BE2C (cell line): ENCODE data around the gene TIMP3.
A peak's percentile ranks its signal among the peaks of the same experiment; 100 is the strongest.

ENCODE experiments used
- DNase-seq: peaks from one replicate; pipeline ENCODE4 v3.0.0-alpha.2; 2020
- H3K27me3 ChIP-seq: fragments of 250-450 bp; sonication (Bioruptor Pico); 2 replicates; pipeline ENCODE4 v1.5.1; 2020; ENCODE audit warnings: mild to moderate bottlenecking
- H3K36me3 ChIP-seq: fragments of 250-450 bp; sonication (Bioruptor Pico); 2 replicates; pipeline ENCODE4 v1.5.1; 2020; ENCODE audit warnings: mild to moderate bottlenecking
- H3K4me1 ChIP-seq: fragments of 250-450 bp; sonication (Bioruptor Pico); 2 replicates; pipeline ENCODE4 v1.5.1; 2020
- H3K4me3 ChIP-seq: 2 replicates; pipeline ENCODE4 v1.5.1; 2011; ENCODE audit warnings: low read depth, low read length
- H3K9me3 ChIP-seq: fragments of 250-450 bp; sonication (Bioruptor Pico); 2 replicates; pipeline ENCODE4 v1.5.1; 2020
- TF ChIP-seq, protein P1 (sequence below): IDR thresholded peaks from 2 replicates; pipeline ENCODE4 v1.5.1; 2012; ENCODE audit warnings: mild to moderate bottlenecking, low read depth, low read length

Gene TIMP3

GRCh38 chr22:32850157-32850556, 48.7 kb downstream of the TIMP3 start:
- no peaks in the 10 kb centered on the region for H3K9me3 ChIP-seq
- TF ChIP-seq, protein P1, sequence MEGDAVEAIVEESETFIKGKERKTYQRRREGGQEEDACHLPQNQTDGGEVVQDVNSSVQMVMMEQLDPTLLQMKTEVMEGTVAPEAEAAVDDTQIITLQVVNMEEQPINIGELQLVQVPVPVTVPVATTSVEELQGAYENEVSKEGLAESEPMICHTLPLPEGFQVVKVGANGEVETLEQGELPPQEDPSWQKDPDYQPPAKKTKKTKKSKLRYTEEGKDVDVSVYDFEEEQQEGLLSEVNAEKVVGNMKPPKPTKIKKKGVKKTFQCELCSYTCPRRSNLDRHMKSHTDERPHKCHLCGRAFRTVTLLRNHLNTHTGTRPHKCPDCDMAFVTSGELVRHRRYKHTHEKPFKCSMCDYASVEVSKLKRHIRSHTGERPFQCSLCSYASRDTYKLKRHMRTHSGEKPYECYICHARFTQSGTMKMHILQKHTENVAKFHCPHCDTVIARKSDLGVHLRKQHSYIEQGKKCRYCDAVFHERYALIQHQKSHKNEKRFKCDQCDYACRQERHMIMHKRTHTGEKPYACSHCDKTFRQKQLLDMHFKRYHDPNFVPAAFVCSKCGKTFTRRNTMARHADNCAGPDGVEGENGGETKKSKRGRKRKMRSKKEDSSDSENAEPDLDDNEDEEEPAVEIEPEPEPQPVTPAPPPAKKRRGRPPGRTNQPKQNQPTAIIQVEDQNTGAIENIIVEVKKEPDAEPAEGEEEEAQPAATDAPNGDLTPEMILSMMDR = no peak
- DNase-seq = no peak
- no peaks in the 10 kb centered on the region for H3K27me3 ChIP-seq
- no peaks in the 10 kb centered on the region for H3K36me3 ChIP-seq
- no peak overlapping the region for H3K4me3 ChIP-seq
- H3K4me1 ChIP-seq = peaks cover 14% of the 10 kb centered on the region

GRCh38 chr22:32850591-32851517, 49.3 kb downstream of the TIMP3 start:
- H3K36me3 ChIP-seq = no peaks in the 10 kb centered on the region
- no peaks in the 10 kb centered on the region for H3K27me3 ChIP-seq
- no peaks in the 10 kb centered on the region for H3K9me3 ChIP-seq
- DNase-seq = no peak
- TF ChIP-seq, protein P1 = no peak
- no peak overlapping the region for H3K4me3 ChIP-seq
- peaks cover 14% of the 10 kb centered on the region for H3K4me1 ChIP-seq

DNA sequence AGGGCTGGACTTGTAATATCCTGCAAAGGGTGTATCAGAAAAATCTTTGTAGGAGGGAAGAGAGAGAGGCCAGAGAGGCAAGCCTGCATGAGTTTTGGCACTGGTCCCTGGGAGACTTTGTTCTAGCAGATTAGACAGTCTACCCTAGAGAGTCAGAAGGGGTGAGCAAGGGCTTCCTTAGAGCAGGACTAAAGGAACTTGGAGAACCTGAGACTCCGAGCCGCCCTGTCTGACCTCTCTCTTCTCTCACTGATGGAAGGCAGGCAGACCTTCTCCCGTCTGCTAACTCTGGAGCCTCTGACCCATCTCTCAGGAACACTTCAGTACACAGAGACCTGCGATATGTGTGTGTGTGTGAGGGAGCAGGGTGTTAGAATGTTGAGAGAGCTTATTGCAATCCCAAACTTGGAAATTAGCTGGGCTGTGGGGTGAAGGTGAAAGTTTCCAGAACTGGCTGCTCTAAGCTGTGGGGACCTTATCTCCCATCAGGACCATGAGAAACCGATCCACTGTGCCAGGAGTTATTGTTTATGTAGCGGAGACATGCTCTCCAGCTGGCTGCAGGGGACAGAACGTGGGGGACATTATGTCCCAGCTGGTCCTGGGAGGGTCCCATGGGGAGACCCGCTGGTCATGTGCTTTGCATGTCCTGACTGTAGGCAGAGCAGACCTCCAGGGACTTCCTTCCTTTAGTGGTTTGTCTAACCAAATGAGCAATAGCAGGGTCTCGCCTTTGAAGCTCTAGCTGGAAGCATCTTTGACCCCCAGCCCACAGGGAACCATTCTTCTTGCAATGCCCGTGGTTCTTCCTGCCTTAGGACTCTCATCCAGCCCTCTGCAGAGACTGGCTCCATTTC, 51.1 kb downstream of the TIMP3 start:
- Histone ChIP-seq H3K27me3 (no peaks in the 10 kb centered on the region), H3K36me3 (no peaks in the 10 kb centered on the region), H3K4me3 (peak overlapping the region; percentile 23), H3K4me1 (peaks cover 14% of the 10 kb centered on the region), H3K9me3 (no peaks in the 10 kb centered on the region)
- TF ChIP-seq, protein P1 = no peak
- DNase-seq = peak; percentile 73

DNA sequence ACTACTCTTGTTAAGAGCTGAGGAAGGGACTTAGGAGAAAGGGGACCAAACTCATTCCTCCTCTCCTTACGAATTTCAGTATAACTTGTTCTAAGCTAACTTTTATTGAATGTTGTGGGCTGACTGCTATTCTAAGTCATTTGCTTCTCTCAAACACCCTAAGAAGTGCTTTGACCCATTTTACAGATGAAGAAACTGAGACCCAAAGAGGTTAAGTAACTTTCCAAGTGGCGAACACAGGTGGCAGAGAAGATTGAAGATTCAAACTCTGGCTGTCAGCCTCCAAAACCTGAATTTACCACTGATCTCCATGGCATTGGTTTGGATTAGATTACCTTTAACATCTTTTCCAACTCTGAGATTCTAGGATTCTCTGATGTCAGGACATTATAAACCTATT, 52.2 kb downstream of the TIMP3 start:
- Histone ChIP-seq H3K4me1 (peaks cover 16% of the 10 kb centered on the region), H3K36me3 (no peaks in the 10 kb centered on the region), H3K4me3 (no peak overlapping the region)

DNA sequence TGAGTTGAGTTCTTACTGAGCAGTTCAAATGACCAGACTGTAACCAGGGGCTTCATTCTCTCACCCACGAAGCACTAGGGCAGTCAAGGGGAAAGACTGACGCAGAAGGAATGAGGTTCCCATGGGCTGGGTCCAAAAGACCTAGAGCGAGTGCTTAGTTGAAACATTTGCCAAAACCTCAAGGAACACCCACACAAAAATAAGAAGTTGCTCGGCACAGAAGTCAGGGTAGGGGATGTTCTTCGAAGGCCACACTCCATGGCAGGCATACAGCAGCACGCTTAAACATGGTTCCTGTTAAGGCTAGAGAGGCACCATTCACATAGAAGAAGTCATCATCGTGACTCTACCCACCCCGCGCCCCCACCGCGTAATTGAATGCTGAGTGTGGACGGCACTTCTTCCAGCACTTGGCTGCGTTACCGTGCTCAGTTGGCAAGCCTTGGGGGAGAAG, 52.9 kb downstream of the TIMP3 start:
- Histone ChIP-seq H3K4me3 (no peak overlapping the region), H3K9me3 (no peaks in the 10 kb centered on the region), H3K4me1 (peaks cover 23% of the 10 kb centered on the region), H3K27me3 (no peaks in the 10 kb centered on the region), H3K36me3 (no peaks in the 10 kb centered on the region)
- DNase-seq = no peak
- TF ChIP-seq, protein P1 = no peak

More for the DNA sequence above, 52.2 kb downstream of the TIMP3 start:
- no peak for DNase-seq
- H3K27me3 ChIP-seq = no peaks in the 10 kb centered on the region
- no peaks in the 10 kb centered on the region for H3K9me3 ChIP-seq
- TF ChIP-seq, protein P1 = no peak
